Caco-2 (cell line): ENCODE data around the gene CAMK1D. TPM values are rescaled to one million over a fixed set of nuclear protein-coding genes. Genes with fewer than 3 reads are reported as not detected.
"Not testable (repeated sequence)": the region's sequence is repeated elsewhere in the genome, so short reads cannot be mapped to it uniquely, and the experiment has no call there.

Source experiments
- BruUV-seq: library from RNA; stranded (reverse); fragments of 400-500 nt; replicated peaks from 2 replicates; lab custom pipeline; 2021; lab: Mats Ljungman, UMichigan
- CTCF ChIA-PET: fragments of 300-600 bp; sonication (Branson Sonifier 250); formaldehyde crosslinking; loops from one replicate; lab custom pipeline; 2022; ENCODE audit warnings: antibody characterized with exemption; lab: Charles Lee
- POLR2A ChIA-PET: fragments of 300-600 bp; sonication (Branson Sonifier 250); formaldehyde crosslinking; loops from one replicate; lab custom pipeline; 2022; ENCODE audit warnings: antibody characterized with exemption; lab: Charles Lee
- DNase-seq, 2 experiments: peaks; one replicate each; pipeline versions ENCODE4 v3.0.0 to v3.0.0-alpha.2; 2020 to 2022
- H3K27me3 ChIP-seq: replicated peaks from 2 replicates; pipeline ENCODE4 v1.6.0; 2011; ENCODE audit warnings: low read length; ENCODE audit not compliant: control insufficient read depth, insufficient read depth
- H3K36me3 ChIP-seq: 2 replicates; pipeline ENCODE4 v1.5.1; 2011; ENCODE audit warnings: low read length; ENCODE audit not compliant: control insufficient read depth, insufficient read depth
- H3K4me1 ChIP-seq: fragments of 250-450 bp; sonication (Bioruptor Pico); 2 replicates; pipeline ENCODE4 v1.5.1; 2020; ENCODE audit warnings: mild to moderate bottlenecking
- H3K4me3 ChIP-seq: 2 replicates; pipeline ENCODE4 v1.5.1; 2011; ENCODE audit warnings: low read depth, mild to moderate bottlenecking, control low read depth, low read length
- H3K9me3 ChIP-seq: fragments of 250-450 bp; sonication (Bioruptor Pico); 2 replicates; pipeline ENCODE4 v1.5.1; 2020; ENCODE audit warnings: mild to moderate bottlenecking, moderate library complexity
- H3K27ac Mint-ChIP-seq: one replicate; pipeline ENCODE4 v1.8.0; 2022; ENCODE audit warnings: mixed read lengths; ENCODE audit not compliant: unreplicated experiment
- H3K27me3 Mint-ChIP-seq: one replicate; pipeline ENCODE4 v1.8.0; 2022; ENCODE audit warnings: mixed read lengths; ENCODE audit not compliant: insufficient read depth, unreplicated experiment
- H3K36me3 Mint-ChIP-seq: one replicate; pipeline ENCODE4 v1.8.0; 2022; ENCODE audit warnings: mild to moderate bottlenecking, mixed read lengths; ENCODE audit not compliant: insufficient read depth, unreplicated experiment
- H3K4me1 Mint-ChIP-seq: one replicate; pipeline ENCODE4 v1.8.0; 2022; ENCODE audit warnings: low read depth, mixed read lengths; ENCODE audit not compliant: unreplicated experiment
- H3K4me3 Mint-ChIP-seq: one replicate; pipeline ENCODE4 v1.8.0; 2022; ENCODE audit warnings: mild to moderate bottlenecking, moderate library complexity, mixed read lengths; ENCODE audit not compliant: unreplicated experiment
- H3K9me3 Mint-ChIP-seq: one replicate; pipeline ENCODE4 v1.8.0; 2022; ENCODE audit warnings: mixed read lengths; ENCODE audit not compliant: unreplicated experiment
- CTCF ChIP-seq, 2 experiments: fragments of 200-600 bp in 1 of 2; IDR thresholded peaks; 1 replicate in 1 of 2; 2 replicates in 1 of 2; pipeline versions ENCODE4 v1.5.1 to v1.8.0; 2011 to 2022; ENCODE audit warnings: antibody characterized with exemption in 1 of 2, control low read depth in 1 of 2, inconsistent platforms in 1 of 2, low read depth in 1 of 2, low read length in 1 of 2, mild to moderate bottlenecking in 1 of 2, moderate library complexity in 1 of 2; ENCODE audit not compliant: insufficient read depth in 1 of 2, severe bottlenecking in 1 of 2, unreplicated experiment in 1 of 2
- intact Hi-C: fragments of 100-400 bp; cut with micrococcal nuclease; formaldehyde crosslinking; loops from one replicate; pipeline ENCODE4 v1.10.0; 2022; ENCODE audit not compliant: unreplicated experiment
- total RNA-seq: library from RNA; stranded (reverse); gene quantifications from 2 replicates; pipeline ENCODE4 v1.2.3, GENCODE V29; 2022

CAMK1D gene
- total RNA-seq, 1 experiment from 2014 or later, result 10.9 TPM

GRCh38 chr10:12308736-12309375 is 40.5 kb upstream of the CAMK1D start:
- no TSS peak for BruUV-seq
- Mint-ChIP-seq H3K9me3 (no peaks in the 10 kb centered on the region), H3K4me1 (no peaks in the 10 kb centered on the region), H3K36me3 (no peaks in the 10 kb centered on the region), H3K27me3 (no peaks in the 10 kb centered on the region), H3K4me3 (no peak overlapping the region), H3K27ac (no peak overlapping the region)
- no peak overlapping the region for H3K4me3 ChIP-seq
- TF ChIP-seq CTCF (IDR thresholded peaks at IDR 0.05; ENCODE audit: insufficient read depth in 1 of 2, low read depth in 1 of 2, low read length in 1 of 2, severe bottlenecking in 1 of 2, unreplicated experiment in 1 of 2), result no peak
- DNase-seq, result no peak
- intact Hi-C loops, result no loop called here
- H3K36me3 ChIP-seq, result no peaks in the 10 kb centered on the region
- no peaks in the 10 kb centered on the region for H3K4me1 ChIP-seq
- ChIA-PET CTCF (no interaction called here), POLR2A (no interaction called here)
- H3K27me3 ChIP-seq, result no peaks in the 10 kb centered on the region
- H3K9me3 ChIP-seq, result no peaks in the 10 kb centered on the region; the same call in 1 of the 2 replicates

GRCh38 chr10:12309783-12310182 is 39.6 kb upstream of the CAMK1D start:
- H3K27me3 ChIP-seq, H3K4me3 Mint-ChIP-seq, DNase-seq, CTCF ChIA-PET, H3K4me1 Mint-ChIP-seq, H3K27ac Mint-ChIP-seq, H3K9me3 ChIP-seq, H3K4me1 ChIP-seq, H3K9me3 Mint-ChIP-seq, intact Hi-C loops, BruUV-seq, H3K27me3 Mint-ChIP-seq, H3K36me3 ChIP-seq, H3K4me3 ChIP-seq, H3K36me3 Mint-ChIP-seq: not testable (repeated sequence)
- POLR2A ChIA-PET, result interaction anchor here (0.6 kb wide), 1 partner anchor 29 kb away, joined by 4 read pairs; no protein-coding TSS in a partner anchor

- Mint-ChIP-seq H3K9me3 (no peaks in the 10 kb centered on the region), H3K36me3 (no peaks in the 10 kb centered on the region), H3K4me3 (no peak overlapping the region), H3K27me3 (no peaks in the 10 kb centered on the region), H3K27ac (no peak overlapping the region), H3K4me1 (no peaks in the 10 kb centered on the region)
- H3K4me1 ChIP-seq, result no peaks in the 10 kb centered on the region
- DNase-seq, result no peak
- H3K4me3 ChIP-seq, result no peak overlapping the region
- no TSS peak for BruUV-seq
- CTCF ChIA-PET, result interaction anchor here (0.6 kb wide), 1 partner anchor 22 kb away, joined by 3 read pairs; no protein-coding TSS in a partner anchor
- no peaks in the 10 kb centered on the region for H3K36me3 ChIP-seq
- intact Hi-C loops, result no loop called here
- H3K9me3 ChIP-seq, result no peaks in the 10 kb centered on the region; the same call in 1 of the 2 replicates
- H3K27me3 ChIP-seq, result no peaks in the 10 kb centered on the region
- POLR2A ChIA-PET, result interaction anchor here (0.6 kb wide), 1 partner anchor 42 kb away, joined by 6 read pairs; no protein-coding TSS in a partner anchor
- no peak for TF ChIP-seq CTCF (IDR thresholded peaks at IDR 0.05; ENCODE audit: insufficient read depth in 1 of 2, low read depth in 1 of 2, low read length in 1 of 2, severe bottlenecking in 1 of 2, unreplicated experiment in 1 of 2)
These were observed 34.5 kb upstream of the CAMK1D start for GRCh38 chr10:12314836-12315235.
